HG02642 (cell line): ENCODE results near the gene ZNF341.
"Not testable (repeated sequence)": the region's sequence is repeated elsewhere in the genome, so short reads cannot be mapped to it uniquely, and the experiment has no call there.

Experiments used
- ATAC-seq: cut with Tn5 transposase; IDR thresholded peaks from one replicate; pipeline ENCODE4 v1.9.1; 2021; ENCODE audit warnings: mild to moderate bottlenecking; ENCODE audit not compliant: unreplicated experiment, poor library complexity

Gene ZNF341

DNA sequence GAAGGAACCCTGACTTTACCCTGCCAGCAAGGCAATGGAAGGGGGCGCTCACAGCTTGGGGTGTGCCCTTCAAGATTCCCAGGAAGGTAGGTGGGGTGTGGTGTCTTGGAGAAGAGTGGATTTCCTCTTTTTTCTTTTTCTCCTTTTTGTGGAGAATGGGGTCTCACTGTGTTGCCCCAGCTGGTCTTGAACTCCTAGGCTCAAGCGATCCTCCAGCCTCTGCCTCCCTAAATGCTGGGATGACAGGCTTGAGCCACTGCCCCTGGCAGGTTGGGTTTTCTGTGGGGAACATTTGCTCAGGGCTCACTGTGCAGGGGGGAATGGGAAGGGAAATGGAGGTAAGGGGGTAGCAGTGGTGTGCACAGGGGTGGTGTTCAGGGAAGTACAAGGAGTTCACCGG lies 4.0 kb upstream of the ZNF341 start:
- no peak for ATAC-seq

DNA sequence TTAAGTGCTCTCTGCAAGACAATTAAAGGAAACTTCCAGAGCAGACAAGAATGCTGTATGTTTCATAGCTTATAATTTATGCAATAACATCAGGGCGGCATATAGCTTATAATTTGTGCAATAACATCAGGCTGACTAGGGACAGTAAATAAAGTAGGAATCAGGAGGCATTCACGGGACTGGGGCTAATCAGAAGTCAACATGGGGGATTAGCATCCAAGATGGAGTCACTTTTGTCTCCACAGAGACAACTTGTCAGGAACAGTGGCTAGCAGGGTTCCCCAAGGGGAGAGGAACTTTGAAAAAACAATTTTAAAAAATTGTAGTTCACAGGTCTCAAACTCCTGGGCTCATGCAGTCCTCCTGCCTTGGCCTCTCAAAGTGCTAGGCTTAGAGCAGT lies 3.3 kb upstream of the ZNF341 start:
- ATAC-seq = no peak

DNA sequence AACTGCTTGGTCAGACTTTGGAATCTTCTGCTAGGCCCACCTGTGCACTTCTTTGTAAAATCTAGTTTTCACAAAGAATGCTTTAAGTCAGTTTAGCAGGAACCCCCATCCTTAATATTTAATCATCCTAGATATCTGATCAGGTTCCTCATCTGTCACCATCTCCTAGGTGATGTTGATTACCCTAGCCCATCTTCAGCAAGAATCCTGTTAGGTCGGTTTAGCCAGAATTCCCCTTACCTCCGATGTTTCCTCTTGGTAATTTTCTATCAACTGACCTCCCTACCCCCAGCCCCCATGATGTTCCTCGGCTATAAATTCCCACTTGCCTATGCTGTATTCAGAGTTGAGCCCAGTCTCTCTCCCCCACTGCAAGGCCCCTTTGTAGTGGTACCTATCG lies 2.7 kb upstream of the ZNF341 start:
- ATAC-seq = no peak

DNA sequence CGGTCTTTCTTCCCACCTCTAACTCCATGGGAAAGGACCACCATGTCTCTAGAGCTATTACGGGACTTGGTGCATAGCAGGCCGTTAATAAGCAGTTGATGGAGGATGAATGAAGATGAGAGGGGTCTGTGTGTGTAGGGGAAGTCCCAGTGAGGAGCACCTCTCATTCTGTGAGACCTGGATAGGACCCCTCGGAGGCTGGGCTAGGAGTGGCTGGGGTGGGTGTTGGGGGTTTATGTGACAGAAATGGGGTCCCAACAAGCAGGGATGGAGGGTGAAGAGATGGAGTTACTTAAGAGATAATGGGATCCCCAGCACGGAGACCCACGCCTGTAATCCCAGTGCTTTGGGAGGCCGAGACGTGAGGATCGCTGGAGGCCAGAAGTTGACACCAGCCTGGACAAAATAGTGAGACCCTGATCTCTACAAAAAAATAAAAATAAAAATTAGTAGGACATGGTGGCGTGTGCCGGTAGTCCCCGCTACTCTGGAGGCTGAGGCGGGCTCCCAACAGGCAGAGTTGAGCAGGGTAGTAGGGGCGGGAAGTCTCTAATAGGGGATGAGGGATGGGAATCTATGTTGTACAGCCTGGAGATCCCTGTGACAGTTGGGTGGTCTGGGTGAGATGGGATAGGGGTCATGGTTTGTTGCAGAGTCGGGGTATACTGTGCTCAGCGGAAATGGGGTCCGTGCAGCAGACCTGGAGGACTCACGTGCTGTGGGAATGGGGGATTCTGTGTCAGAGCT lies 677 bp upstream of the ZNF341 start:
- no peak for ATAC-seq

DNA sequence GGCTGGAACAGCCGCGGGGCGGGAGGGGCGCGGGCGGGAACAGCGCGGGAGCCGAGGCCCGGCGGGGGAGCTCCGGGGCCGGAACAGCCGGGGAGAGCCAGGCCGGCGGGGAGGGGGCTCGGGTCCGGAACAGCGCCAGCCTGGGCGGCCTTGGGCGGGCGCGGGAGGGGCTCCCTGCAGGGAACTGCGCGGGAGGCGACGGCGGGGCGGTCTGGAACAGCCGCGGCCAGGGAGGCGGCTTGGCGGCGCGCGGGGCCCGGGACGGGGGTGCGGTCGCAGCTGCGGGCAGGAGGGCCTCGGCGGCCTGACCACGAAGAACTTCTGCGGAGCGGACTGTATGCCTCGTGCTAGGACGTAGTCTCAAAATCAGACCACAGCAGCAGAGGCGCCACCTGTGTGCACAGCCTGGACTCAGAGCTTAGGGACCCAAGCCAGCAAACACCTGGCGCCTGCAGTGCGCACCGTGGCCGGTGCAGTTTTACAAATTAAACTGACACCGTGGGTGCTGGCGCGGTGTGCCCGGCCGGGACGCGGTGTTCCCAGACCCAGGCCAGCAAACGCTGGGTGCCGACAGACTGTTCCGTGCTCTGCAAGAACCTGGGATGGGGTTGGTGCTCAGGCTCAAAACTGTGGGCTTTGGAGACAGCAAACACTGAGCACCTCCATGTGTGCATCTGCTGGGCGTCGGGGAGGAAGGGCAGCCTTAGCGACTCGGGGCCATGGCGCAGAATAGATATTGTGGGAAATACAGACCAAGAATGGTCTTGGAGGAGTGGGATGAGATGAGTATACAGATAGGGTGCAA lies 572 bp downstream of the ZNF341 start:
- ATAC-seq = peak; percentile 58

DNA sequence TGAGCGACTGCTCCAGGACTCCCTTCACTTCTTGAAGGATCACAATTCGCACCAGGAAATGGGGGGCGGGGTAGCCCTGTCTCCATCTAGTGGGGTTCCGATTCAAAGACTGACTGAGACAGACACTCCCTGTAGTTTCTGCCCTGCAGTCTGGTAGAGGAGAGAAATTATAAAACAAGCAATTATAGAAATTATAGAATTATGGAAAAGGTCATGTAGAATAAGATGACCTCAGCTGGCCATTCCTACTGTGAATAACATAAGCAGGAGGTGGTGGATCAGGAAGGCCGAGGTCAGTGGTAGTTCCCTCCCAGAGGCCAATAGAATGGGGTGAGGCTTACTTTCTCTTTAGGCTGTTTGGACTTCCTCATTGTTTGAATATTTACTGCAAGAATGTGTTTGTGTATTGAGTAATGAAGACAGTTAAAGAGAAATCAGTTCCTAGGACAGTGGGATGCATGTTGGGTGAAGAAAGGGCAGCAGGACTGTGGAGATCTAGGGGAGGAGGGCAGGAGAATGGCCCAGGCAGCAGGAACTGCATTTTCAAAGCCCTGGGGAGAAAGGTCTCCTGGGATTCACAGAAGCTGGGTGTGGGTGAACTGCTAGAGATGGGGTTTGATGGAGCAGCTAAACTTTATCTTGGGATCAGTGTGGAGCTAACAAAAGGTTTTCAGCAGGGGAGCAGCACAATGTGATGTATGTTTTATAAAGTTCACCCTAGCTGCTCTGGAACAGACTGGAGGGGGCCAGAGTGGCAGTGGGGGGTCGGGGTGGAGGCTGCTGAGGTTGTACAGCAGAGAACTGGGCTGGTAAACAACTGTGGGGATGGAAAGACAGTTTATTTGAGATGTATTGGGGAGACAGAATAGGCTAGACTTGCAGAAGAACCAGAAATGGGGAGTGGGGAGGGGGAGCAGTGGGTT lies 2.1 kb downstream of the ZNF341 start:
- no peak for ATAC-seq

DNA sequence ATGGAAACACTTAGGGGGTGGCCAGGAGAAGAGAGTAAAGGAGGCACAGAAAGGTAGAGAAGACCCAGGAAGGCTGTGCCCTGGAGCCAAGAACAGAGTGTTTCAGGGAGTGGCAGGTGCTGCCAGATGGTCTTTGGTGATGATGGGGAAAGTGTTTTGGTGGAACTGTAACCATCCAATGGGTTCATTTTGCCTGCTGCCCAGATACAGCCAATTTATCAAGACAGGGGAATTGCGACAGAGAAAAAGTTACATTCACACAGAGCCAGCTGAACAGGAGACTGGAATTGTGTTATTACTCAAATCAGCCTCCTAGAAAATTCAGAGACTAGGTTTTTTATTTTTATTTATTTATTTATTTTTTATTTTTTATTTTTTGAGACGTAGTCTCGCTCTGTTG lies 5.2 kb downstream of the ZNF341 start:
- ATAC-seq = no peak

DNA sequence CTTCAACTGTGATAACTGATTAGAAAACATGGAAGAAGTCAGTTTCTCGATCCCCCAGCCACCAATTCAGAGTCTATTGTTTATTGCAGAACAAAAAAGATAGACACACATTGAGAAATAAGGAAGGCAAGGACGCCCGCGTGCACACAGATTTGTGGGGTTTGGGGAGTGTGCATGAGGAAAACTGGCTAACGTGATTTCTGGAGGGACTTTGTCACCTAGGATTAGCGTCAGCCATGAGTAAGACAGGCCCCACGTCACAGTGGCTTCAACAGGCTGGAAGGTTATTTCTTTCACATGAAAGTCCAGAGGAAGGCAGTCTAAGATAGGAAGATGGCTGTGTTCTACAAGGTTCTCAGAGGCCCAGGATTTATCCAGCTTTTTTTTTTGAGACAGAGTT lies 7.7 kb downstream of the ZNF341 start:
- no peak for ATAC-seq

DNA sequence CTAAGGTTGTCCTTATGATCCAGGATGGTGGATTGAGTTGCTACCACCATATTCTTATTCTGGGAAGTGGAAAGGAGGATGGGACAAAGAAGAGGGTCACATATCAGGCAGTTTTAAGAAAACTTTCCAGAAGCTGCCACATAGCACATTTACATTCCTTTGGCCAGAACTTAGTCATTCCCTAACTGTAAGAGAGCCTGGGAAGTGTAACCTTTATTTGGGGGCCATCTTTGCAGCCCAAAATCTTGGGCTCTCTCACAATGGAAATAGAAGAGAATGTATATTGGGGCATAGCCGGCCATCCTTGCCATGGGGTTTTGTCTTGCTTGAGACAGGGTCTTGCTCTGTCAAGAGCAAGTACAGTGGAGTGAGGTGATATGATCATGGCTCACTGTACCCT lies 8.4 kb downstream of the ZNF341 start:
- no peak for ATAC-seq

DNA sequence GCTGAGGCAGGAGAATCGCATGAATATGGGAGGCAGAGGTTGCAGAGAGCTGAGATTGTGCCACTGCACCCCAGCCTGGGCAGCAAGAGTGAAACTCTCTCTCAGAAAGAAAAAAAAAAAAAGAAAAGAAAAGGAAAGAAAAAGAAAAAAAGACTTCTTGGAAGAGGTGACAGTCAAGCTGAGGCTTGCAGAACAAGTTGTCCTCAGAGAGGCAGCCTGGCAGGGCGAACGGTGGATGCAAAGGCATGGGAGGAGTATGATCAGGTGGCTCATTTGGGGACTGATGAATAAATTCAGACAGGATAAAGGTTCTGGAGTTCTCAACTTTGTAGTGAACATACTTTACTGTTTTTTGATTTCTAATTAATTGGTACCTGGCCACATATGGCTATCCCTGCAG lies 12.4 kb downstream of the ZNF341 start:
- no peak for ATAC-seq

DNA sequence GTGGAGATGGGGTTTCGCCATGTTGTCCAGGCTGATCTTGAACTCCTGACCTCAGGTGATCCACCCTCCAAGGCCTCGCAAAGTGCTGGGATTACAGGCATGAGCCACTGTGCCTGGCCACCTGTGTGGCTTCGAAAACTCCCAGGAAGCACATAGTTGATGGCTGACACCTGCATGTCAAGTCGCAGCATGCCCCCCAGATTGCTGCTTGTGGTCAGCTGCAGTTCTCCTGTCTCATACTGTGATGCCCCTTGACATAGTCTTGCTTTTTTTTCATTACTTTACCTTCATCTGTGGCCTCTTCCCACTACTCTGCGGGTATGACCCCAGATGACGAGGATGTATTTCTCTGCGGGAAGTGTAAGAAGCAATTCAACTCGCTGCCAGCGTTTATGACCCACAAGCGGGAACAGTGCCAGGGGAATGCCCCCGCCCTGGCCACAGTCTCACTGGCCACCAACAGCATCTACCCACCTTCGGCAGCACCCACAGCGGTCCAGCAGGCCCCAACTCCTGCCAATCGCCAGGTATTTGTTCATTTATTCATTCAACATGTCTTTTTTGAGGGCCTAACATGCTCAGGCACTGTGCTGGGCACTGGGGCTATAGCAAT lies 13.1 kb downstream of the ZNF341 start:
- no peak for ATAC-seq

DNA sequence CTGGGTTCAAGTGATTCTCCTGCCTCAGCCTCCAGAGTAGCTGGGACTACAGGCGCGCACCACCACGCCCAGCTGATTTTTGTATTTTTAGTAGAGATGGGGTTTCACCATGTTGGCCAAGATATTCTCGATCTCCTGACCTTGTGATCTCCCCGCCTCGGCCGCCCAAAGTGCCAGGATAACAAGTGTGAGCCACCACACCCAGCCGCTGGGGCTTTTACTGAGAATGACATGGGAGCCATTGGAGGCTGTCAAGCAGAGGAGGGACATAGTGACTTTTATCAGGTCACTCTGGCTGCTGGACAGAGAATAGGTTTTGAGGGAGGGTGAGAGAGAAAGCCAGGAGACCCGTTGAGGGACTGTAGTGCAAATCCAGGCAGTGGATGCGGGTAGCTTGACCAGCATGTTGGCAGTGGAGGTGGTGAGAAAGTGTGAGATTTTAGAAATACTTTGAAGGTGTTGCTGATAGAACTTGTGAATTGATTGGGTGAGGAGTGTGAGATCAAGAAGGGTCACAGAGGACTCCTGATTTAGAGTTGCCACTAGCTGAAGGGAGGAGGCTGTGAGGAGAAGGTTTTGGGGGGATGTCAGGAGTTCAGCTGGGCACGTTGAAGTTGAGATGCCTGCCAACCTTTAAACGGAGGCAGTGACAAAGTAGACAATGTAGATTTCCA lies 14.7 kb downstream of the ZNF341 start:
- no peak for ATAC-seq

DNA sequence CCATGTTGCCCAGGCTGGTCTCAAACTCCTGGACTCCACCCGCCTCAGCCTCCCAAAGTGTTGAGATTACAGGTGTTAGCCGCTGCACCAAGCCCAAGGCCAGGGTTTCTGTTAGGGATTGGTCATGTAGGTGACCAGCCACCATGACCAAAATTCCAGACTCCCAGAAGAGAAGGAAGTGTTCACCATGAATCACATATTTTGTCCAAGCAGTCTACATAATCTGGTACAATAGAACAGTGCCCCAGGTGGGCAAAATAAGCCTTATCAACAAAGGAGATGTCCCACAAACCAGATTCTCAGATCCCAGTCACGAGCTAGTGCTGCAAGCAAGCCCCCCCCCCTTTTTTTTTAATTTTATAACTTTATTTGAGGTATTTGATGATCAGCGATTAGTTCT lies 20.0 kb downstream of the ZNF341 start:
- ATAC-seq = no peak

DNA sequence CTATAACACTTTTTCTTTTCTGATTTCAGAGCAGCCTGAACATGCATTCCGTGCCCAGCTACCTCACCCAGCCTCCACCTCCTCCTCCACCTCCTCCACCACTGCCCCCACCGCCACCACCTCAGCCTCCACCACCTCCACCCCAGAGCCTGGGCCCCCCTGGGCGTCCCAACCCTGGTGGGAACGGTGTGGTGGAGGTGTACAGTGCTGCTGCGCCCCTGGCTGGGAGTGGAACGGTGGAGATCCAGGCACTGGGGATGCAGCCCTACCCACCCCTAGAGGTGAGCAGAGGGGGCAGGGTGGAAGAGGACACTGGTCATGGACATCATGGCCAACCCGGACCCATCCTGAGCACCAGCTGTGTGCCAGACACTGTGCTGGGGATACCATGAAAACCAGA lies 21.3 kb downstream of the ZNF341 start:
- no peak for ATAC-seq

DNA sequence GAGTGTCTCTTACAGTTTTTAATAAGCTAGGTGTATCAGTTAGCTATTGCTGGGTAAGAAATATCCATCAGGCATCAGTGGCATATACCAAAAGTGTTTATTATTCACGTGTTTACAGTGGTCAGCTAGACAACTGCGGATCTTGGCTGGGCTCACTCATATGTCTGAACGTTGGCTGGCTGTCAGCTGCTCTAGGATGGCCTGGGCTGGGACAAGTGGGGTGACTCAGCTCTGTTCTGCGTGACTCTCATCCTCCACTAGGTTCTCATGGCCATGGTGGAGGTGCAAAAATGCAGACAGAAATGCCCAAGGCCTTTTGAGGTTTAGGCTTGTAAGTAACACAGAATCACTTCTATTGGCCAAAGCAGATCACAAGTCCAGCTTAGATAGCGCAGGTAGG lies 22.0 kb downstream of the ZNF341 start:
- no peak for ATAC-seq

DNA sequence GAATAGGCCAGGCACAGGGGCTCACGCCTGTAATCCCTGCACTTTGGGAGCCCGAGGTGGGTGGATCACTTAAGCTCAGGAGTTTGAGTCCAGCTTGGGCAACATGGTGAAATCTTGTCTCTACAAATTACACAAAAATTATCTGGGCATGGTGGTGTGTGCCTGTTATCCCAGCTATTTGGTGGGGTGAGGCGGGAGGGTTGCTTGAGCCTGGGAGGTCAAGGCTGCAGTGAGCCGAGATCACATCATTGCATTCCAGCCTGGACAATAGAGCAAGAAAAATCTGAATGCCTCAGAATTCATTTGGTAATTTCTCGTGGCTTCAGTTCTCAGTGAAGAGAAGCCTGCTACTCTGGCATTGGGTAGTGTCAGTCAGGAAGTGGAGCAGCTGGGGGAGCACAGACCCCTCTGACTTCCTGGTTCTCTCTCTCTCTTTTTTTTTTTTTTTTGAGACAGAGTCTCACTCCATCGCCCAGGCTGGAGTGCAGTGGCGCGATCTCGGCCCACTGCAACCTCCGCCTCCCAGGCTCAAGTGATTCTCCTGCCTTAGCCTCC lies 24.2 kb downstream of the ZNF341 start:
- not testable (repeated sequence) for ATAC-seq

DNA sequence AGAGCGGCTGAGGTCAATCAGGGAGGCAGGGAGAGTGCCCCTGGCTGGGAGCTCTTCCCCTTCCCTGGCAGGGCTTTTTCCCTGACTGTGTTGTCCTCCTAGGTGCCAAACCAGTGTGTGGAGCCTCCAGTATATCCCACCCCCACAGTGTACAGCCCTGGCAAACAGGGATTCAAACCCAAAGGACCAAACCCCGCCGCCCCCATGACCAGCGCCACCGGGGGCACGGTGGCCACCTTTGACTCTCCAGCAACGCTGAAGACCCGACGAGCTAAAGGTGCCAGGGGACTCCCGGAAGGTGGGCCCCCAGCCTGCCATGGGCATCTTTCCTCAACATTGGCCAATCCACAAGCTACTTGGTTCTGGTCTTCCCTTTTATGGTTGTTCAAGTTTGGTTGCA lies 25.2 kb downstream of the ZNF341 start:
- ATAC-seq = no peak

DNA sequence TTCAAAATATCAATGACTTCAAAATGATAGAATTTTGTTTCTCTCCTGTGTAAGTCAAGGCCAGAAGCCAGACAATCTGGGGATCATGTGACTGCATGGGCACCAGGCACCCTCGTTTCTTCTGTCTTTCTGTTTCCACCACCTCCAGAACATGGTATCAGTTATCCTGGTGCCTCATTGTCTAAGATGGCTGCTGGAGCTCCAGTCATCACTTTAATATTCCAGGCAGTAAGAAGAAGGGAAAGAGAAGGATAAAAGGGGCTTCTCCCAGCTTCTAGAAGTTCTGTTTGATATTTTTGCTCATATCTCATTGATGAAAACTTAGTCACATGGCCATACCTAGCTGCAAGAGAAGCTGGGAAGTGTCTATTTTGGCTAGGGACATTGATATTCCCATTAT lies 25.7 kb downstream of the ZNF341 start:
- no peak for ATAC-seq

DNA sequence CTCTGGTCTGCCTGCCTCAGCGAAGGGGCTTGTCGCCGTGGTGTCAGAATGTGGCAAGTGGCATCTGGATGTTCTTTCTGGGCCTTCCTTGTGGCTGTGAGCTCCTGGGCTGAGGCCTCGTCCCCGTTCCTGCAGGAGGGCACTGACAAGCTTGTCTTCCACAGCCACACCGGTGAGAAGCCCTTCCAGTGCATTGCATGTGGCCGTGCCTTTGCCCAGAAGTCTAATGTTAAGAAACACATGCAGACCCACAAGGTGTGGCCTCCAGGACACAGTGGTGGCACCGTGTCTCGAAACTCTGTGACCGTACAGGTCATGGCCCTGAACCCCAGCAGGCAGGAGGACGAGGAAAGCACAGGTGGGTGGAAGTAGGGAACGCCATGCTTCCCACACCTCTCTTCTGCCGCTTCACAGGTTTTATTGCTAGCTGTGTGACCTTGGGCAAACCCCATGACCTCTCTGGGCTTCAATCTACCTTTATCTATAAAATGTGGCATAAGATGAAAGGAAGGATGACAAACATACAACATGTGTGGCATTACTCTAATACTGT lies 30.0 kb downstream of the ZNF341 start:
- no peak for ATAC-seq
